Osteoblast (primary cell): ENCODE data around the gene GNAZ. TPM values are rescaled to one million over a fixed set of nuclear protein-coding genes. Genes with fewer than 3 reads are reported as not detected.

Experiments used
- DNase-seq: peaks from one replicate; pipeline ENCODE4 v3.0.0; 2011; ENCODE audit warnings: low spot score, mixed read lengths; ENCODE audit not compliant: insufficient read length; ENCODE audit errors: missing footprints
- H2AFZ ChIP-seq: 2 replicates; pipeline ENCODE4 v1.6.0; 2011; ENCODE audit warnings: mild to moderate bottlenecking, low read length
- H3K27ac ChIP-seq: 2 replicates; pipeline ENCODE4 v1.5.1; 2011; ENCODE audit warnings: mild to moderate bottlenecking, low read depth, low read length, moderate library complexity
- H3K27me3 ChIP-seq: 2 replicates; pipeline ENCODE4 v1.6.0; 2012; ENCODE audit warnings: mild to moderate bottlenecking, control low read depth, inconsistent platforms, low read length, moderate library complexity; ENCODE audit not compliant: insufficient read depth
- H3K36me3 ChIP-seq: 2 replicates; pipeline ENCODE4 v1.5.1; 2011; ENCODE audit warnings: mild to moderate bottlenecking, low read length, control low read depth, moderate library complexity; ENCODE audit not compliant: insufficient read depth
- H3K4me1 ChIP-seq: 2 replicates; pipeline ENCODE4 v1.5.1; 2011; ENCODE audit warnings: mild to moderate bottlenecking, low read length, control low read depth, moderate library complexity; ENCODE audit not compliant: insufficient read depth
- H3K4me2 ChIP-seq: 2 replicates; pipeline ENCODE4 v1.6.0; 2011; ENCODE audit warnings: mild to moderate bottlenecking, low read length; ENCODE audit not compliant: insufficient read depth
- H3K4me3 ChIP-seq: fragments of 200-600 bp; sonication (generic); 3 replicates; pipeline ENCODE4 v1.5.1; 2012; ENCODE audit warnings: mild to moderate bottlenecking, low read length, inconsistent platforms; ENCODE audit not compliant: insufficient read depth
- H3K79me2 ChIP-seq: 2 replicates; pipeline ENCODE4 v1.6.0; 2012; ENCODE audit warnings: mild to moderate bottlenecking, low read length, control low read depth, inconsistent platforms; ENCODE audit not compliant: insufficient read depth
- H3K9me3 ChIP-seq: 2 replicates; pipeline ENCODE4 v1.5.1; 2011; ENCODE audit warnings: low read depth, low read length, control low read depth
- H4K20me1 ChIP-seq: 2 replicates; pipeline ENCODE4 v1.6.0; 2012; ENCODE audit warnings: mild to moderate bottlenecking, low read length, control low read depth; ENCODE audit not compliant: insufficient read depth
- CTCF ChIP-seq: IDR thresholded peaks from 2 replicates; pipeline ENCODE4 v1.5.1; 2011; ENCODE audit warnings: mild to moderate bottlenecking, low read depth, low read length, moderate library complexity; ENCODE audit errors: extremely low read depth
- total RNA-seq: library from RNA; depleted of rRNA; stranded (reverse); fragments of >200 nt; gene quantifications from 2 replicates; pipeline ENCODE4 v1.2.3, GENCODE V29; 2012

GNAZ gene
- total RNA-seq, 1 donor = 0.72 TPM

- Histone ChIP-seq H4K20me1 (no peaks in the 10 kb centered on the region), H2AFZ (no peak overlapping the region), H3K9me3 (no peaks in the 10 kb centered on the region), H3K27me3 (no peaks in the 10 kb centered on the region), H3K79me2 (no peaks in the 10 kb centered on the region), H3K4me1 (no peaks in the 10 kb centered on the region), H3K4me3 (no peak overlapping the region), H3K4me2 (no peak overlapping the region), H3K27ac (no peak overlapping the region), H3K36me3 (no peaks in the 10 kb centered on the region)
- no peak for TF ChIP-seq CTCF
- DNase-seq = peak; percentile 41
Measured at GRCh38 chr22:23079814-23080521, 9.6 kb downstream of the GNAZ start.

- H3K4me3 ChIP-seq = no peak overlapping the region
- H3K36me3 ChIP-seq = no peaks in the 10 kb centered on the region
- DNase-seq = peak; percentile 71
- no peaks in the 10 kb centered on the region for H3K79me2 ChIP-seq
- no peak overlapping the region for H3K4me2 ChIP-seq
- no peak for TF ChIP-seq CTCF
- H4K20me1 ChIP-seq = no peaks in the 10 kb centered on the region
- H3K4me1 ChIP-seq = no peaks in the 10 kb centered on the region
- H3K27me3 ChIP-seq = no peaks in the 10 kb centered on the region
- H3K27ac ChIP-seq = no peak overlapping the region
- H2AFZ ChIP-seq = no peak overlapping the region
- H3K9me3 ChIP-seq = no peaks in the 10 kb centered on the region
Measured at GRCh38 chr22:23080613-23081290, 10.4 kb downstream of the GNAZ start.

- H2AFZ ChIP-seq = no peak overlapping the region
- no peaks in the 10 kb centered on the region for H3K27me3 ChIP-seq
- H3K27ac ChIP-seq = no peak overlapping the region
- H3K4me2 ChIP-seq = no peak overlapping the region
- H3K4me1 ChIP-seq = no peaks in the 10 kb centered on the region
- no peaks in the 10 kb centered on the region for H3K36me3 ChIP-seq
- TF ChIP-seq CTCF = no peak
- no peaks in the 10 kb centered on the region for H3K9me3 ChIP-seq
- H4K20me1 ChIP-seq = no peaks in the 10 kb centered on the region
- no peak for DNase-seq
- H3K4me3 ChIP-seq = no peak overlapping the region
- H3K79me2 ChIP-seq = no peaks in the 10 kb centered on the region
Measured at GRCh38 chr22:23082534-23083314, 12.4 kb downstream of the GNAZ start.
